Mammary epithelial cell (primary cell): ENCODE measurements around the gene SULT2B1.

Source experiments
- CTCF ChIP-seq, 2 donors: IDR thresholded peaks in 1 of 2; conservative IDR thresholded peaks in 1 of 2; 2 replicates each; pipeline ENCODE4 v1.5.1; 2011 to 2012; ENCODE audit warnings: inconsistent platforms in 2 of 2, low read length in 2 of 2, mild to moderate bottlenecking in 2 of 2, control low read depth in 1 of 2, low read depth in 1 of 2; ENCODE audit not compliant: insufficient read depth in 1 of 2; ENCODE audit errors: extremely low read depth in 1 of 2
- EZH2 ChIP-seq: IDR thresholded peaks from 2 replicates; pipeline ENCODE4 v1.6.1; 2012; ENCODE audit warnings: low read length, inconsistent platforms, borderline replicate concordance

DNA sequence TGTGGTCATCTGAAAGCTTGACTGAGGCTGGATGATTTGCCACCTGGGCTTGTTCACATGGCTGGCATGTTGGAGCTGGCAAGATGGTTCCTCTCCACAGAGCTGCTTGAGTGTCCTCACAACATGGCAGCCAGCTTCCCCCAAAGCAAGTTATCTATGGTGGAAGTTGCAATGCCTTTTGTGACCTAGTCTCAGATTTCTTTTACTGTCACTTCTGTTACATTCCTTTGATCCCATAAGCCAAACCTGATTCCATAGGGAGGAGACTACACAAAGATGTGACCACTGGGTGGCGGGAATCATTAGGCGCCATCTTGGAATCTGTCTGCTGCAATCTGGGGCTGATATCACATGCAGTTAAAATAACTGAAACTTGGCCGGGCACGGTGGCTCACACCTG is 22.8 kb upstream of the SULT2B1 start:
- TF ChIP-seq CTCF (conservative IDR thresholded peaks at IDR 0.05 in 1 of 2, IDR thresholded peaks at IDR 0.05 in 1 of 2; ENCODE audit: extremely low read depth in 1 of 2, insufficient read depth in 1 of 2, low read depth in 1 of 2, low read length in 2 of 2) (no peak), EZH2 (no peak)
